Mesendoderm (in vitro differentiated cells): ENCODE results near the gene USP17L20.
"Not testable (repeated sequence)": the region's sequence is repeated elsewhere in the genome, so short reads cannot be mapped to it uniquely, and the experiment has no call there.

Experiments
- DNase-seq: peaks from one replicate; pipeline ENCODE4 v3.0.0; 2013
- H2AK5ac ChIP-seq: 2 replicates; pipeline ENCODE4 v1.6.1; 2013; ENCODE audit warnings: low read length, inconsistent platforms
- H2BK120ac ChIP-seq: 2 replicates; pipeline ENCODE4 v1.6.1; 2013; ENCODE audit warnings: low read depth, mild to moderate bottlenecking, low read length, moderate library complexity, mixed read lengths
- H2BK15ac ChIP-seq: replicated peaks from 2 replicates; pipeline ENCODE4 v1.6.1; 2013; ENCODE audit warnings: low read depth, mild to moderate bottlenecking, moderate library complexity
- H2BK5ac ChIP-seq: 2 replicates; pipeline ENCODE4 v1.6.1; 2013; ENCODE audit warnings: low read length, inconsistent platforms
- H3K18ac ChIP-seq: 2 replicates; pipeline ENCODE4 v1.6.1; 2013; ENCODE audit warnings: mild to moderate bottlenecking, low read length, mixed read lengths
- H3K23ac ChIP-seq: one replicate; pipeline ENCODE4 v1.6.1; 2013; ENCODE audit warnings: low read length
- H3K27ac ChIP-seq: 2 replicates; pipeline ENCODE4 v1.5.1; 2013; ENCODE audit warnings: low read depth, mild to moderate bottlenecking, inconsistent platforms, low read length, moderate library complexity
- H3K27me3 ChIP-seq: 2 replicates; pipeline ENCODE4 v1.6.1; 2013; ENCODE audit warnings: low read length, control low read depth, mild to moderate bottlenecking, inconsistent platforms; ENCODE audit not compliant: insufficient read depth, poor library complexity
- H3K36me3 ChIP-seq: 2 replicates; pipeline ENCODE4 v1.6.1; 2013; ENCODE audit warnings: low read length, inconsistent platforms; ENCODE audit not compliant: control insufficient read depth, insufficient read depth
- H3K4ac ChIP-seq: one replicate; pipeline ENCODE4 v1.6.1; 2013; ENCODE audit warnings: low read depth, mild to moderate bottlenecking, low read length, moderate library complexity
- H3K4me1 ChIP-seq: 2 replicates; pipeline ENCODE4 v1.6.1; 2013; ENCODE audit warnings: low read depth, low read length, inconsistent platforms; ENCODE audit not compliant: control insufficient read depth
- H3K4me2 ChIP-seq: 2 replicates; pipeline ENCODE4 v1.6.1; 2013; ENCODE audit warnings: low read length
- H3K4me3 ChIP-seq: 2 replicates; pipeline ENCODE4 v1.5.1; 2013; ENCODE audit warnings: mild to moderate bottlenecking, low read length
- H3K56ac ChIP-seq: one replicate; pipeline ENCODE4 v1.6.1; 2013; ENCODE audit warnings: low read length
- H3K79me1 ChIP-seq: 2 replicates; pipeline ENCODE4 v1.6.1; 2013; ENCODE audit warnings: low read length, inconsistent platforms
- H3K79me2 ChIP-seq: 2 replicates; pipeline ENCODE4 v1.6.1; 2013; ENCODE audit warnings: mild to moderate bottlenecking, low read length; ENCODE audit not compliant: control insufficient read depth, insufficient read depth
- H3K9ac ChIP-seq: 2 replicates; pipeline ENCODE4 v1.6.1; 2013; ENCODE audit warnings: low read length, inconsistent platforms
- H4K5ac ChIP-seq: one replicate; pipeline ENCODE4 v1.6.1; 2013; ENCODE audit warnings: low read length
- H4K8ac ChIP-seq: one replicate; pipeline ENCODE4 v1.6.1; 2013; ENCODE audit warnings: low read depth, mild to moderate bottlenecking, control low read depth, low read length, moderate library complexity
- WGBS: extraction: QIAGEN DNeasy Blood & Tissue Kit; methylation state at CpG from one replicate; pipeline ENCODE4 v1.1.7; 2013; ENCODE audit warnings: low lambda C conversion rate, missing lambda C conversion rate; ENCODE audit not compliant: insufficient coverage; ENCODE audit errors: extremely low coverage; 5-methylcytosine and 5-hydroxymethylcytosine counted together

USP17L20 gene

DNA sequence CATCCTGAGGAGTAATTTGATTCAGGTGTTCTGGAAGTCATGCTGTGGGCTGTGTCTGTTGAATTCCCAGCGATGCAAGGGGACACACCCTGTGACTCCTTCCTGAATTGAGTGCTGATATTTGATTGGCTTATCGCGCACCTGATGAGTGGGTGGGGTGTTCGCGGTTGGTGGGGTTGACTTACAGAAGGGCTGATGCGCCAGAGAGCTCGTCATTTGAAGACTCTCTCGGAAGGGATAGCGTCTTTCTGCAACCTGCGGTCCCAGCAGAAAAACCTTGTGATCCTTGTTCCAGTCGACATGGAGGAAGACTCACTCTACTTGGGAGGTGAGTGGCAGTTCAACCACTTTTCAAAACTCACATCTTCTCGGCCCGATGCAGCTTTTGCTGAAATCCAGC, 4.8 kb upstream of the USP17L20 start, which contains the start of gene USP17L19:
USP17L19 (plus strand) TSS at position 301 of the 400 bp plus-strand sequence; CDS start at position 301, 0 bp downstream.
- not testable (repeated sequence) for H3K4me1 ChIP-seq, H3K56ac ChIP-seq, H2AK5ac ChIP-seq, H3K18ac ChIP-seq, H3K4me2 ChIP-seq, H3K23ac ChIP-seq, DNase-seq, H4K8ac ChIP-seq, H2BK15ac ChIP-seq, H3K9ac ChIP-seq, H2BK5ac ChIP-seq, H2BK120ac ChIP-seq, H3K36me3 ChIP-seq, H3K79me2 ChIP-seq, H3K4me3 ChIP-seq, H3K27ac ChIP-seq, H4K5ac ChIP-seq, H3K79me1 ChIP-seq, H3K27me3 ChIP-seq, H3K4ac ChIP-seq
- WGBS, result no CpG with 5 or more reads among the region's 13 CpGs

DNA sequence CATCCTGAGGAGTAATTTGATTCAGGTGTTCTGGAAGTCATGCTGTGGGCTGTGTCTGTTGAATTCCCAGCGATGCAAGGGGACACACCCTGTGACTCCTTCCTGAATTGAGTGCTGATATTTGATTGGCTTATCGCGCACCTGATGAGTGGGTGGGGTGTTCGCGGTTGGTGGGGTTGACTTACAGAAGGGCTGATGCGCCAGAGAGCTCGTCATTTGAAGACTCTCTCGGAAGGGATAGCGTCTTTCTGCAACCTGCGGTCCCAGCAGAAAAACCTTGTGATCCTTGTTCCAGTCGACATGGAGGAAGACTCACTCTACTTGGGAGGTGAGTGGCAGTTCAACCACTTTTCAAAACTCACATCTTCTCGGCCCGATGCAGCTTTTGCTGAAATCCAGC, 4.6 kb downstream of the USP17L20 start, which contains the start of gene USP17L21:
USP17L21 (plus strand) TSS at position 301 of the 400 bp plus-strand sequence; CDS start at position 301, 0 bp downstream.
- H3K79me1 ChIP-seq, H4K5ac ChIP-seq, H2AK5ac ChIP-seq, H4K8ac ChIP-seq, H3K27me3 ChIP-seq, H3K9ac ChIP-seq, H3K18ac ChIP-seq, H3K56ac ChIP-seq, H3K36me3 ChIP-seq, H3K79me2 ChIP-seq, H3K4me1 ChIP-seq, H3K4me2 ChIP-seq, H2BK120ac ChIP-seq, H2BK15ac ChIP-seq, H3K4me3 ChIP-seq, H2BK5ac ChIP-seq, H3K27ac ChIP-seq, H3K4ac ChIP-seq, DNase-seq, H3K23ac ChIP-seq: not testable (repeated sequence)
- WGBS, result no CpG with 5 or more reads among the region's 13 CpGs

DNA sequence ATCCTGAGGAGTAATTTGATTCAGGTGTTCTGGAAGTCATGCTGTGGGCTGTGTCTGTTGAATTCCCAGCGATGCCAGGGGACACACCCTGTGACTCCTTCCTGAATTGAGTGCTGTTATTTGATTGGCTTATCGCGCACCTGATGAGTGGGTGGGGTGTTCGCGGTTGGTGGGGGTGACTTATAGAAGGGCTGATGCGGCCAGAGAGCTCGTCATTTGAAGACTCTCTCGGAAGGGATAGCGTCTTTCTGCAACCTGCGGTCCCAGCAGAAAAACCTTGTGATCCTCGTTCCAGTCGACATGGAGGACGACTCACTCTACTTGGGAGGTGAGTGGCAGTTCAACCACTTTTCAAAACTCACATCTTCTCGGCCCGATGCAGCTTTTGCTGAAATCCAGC, 9.4 kb downstream of the USP17L20 start, which contains the start of gene USP17L22:
USP17L22 (plus strand) TSS at position 301 of the 400 bp plus-strand sequence; CDS start at position 301, 0 bp downstream.
- H2BK15ac ChIP-seq, H3K27me3 ChIP-seq, H3K4me3 ChIP-seq, H3K18ac ChIP-seq, H4K5ac ChIP-seq, H3K27ac ChIP-seq, H2BK5ac ChIP-seq, H3K9ac ChIP-seq, H4K8ac ChIP-seq, H3K4me1 ChIP-seq, H3K79me2 ChIP-seq, H3K4me2 ChIP-seq, H3K79me1 ChIP-seq, H3K36me3 ChIP-seq, H3K4ac ChIP-seq, H2AK5ac ChIP-seq, H2BK120ac ChIP-seq, DNase-seq, H3K23ac ChIP-seq, H3K56ac ChIP-seq: not testable (repeated sequence)
- WGBS, result no CpG with 5 or more reads among the region's 15 CpGs

DNA sequence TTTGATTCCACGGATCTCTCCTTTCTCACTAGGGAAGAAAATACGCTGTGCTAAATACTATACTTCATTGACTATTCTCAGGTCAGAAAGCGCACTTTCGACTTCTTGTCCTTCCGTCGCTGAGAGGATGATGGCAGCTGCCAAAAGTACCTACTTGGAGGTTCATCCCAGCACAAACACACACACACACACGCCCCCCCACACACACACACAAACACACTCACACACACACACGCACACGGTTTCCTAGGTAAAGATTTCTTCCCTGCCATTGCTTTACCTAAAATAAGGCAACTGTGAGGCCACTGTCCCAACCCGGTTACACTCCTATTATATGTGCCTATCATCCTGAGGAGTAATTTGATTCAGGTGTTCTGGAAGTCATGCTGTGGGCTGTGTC, 13.8 kb downstream of the USP17L20 start:
- not testable (repeated sequence) for H3K4me2 ChIP-seq, H3K27ac ChIP-seq, H4K5ac ChIP-seq, H3K4ac ChIP-seq, H3K9ac ChIP-seq, H3K79me1 ChIP-seq, H2AK5ac ChIP-seq, H3K4me3 ChIP-seq, H2BK120ac ChIP-seq, H3K27me3 ChIP-seq, H2BK5ac ChIP-seq, H3K79me2 ChIP-seq, H2BK15ac ChIP-seq, H3K36me3 ChIP-seq, H4K8ac ChIP-seq, H3K18ac ChIP-seq, H3K4me1 ChIP-seq, H3K23ac ChIP-seq, DNase-seq, H3K56ac ChIP-seq
- 100% methylated on average over 3 of the region's 10 CpGs for WGBS
